ENCODE results near the gene FXR2. TPM values are rescaled to one million over a fixed set of nuclear protein-coding genes. Genes with fewer than 3 reads are reported as not detected.

FXR2 gene
- total RNA-seq, 2 donors from 2014 or later: 25.4 to 31.6 TPM

- intact Hi-C loops (cut with DNase I): loop anchor here in 1 of 2 donors (2.0 to 10.0 kb wide), 3 partner anchors 45 to 205 kb away; partner anchors contain the start of genes FGF11, KCTD11, TMEM102 and TMEM95
- no peak for DNase-seq (ENCODE audit: low spot score)
Measured at GRCh38 chr17:7559320-7560171, 55.2 kb downstream of the FXR2 start.

GRCh38 chr17:7558544-7559319 is 56.0 kb downstream of the FXR2 start, which contains the start of gene TNFSF13:
Gene TNFSF13 (plus strand): TSS chr17:7558750. CDS start chr17:7559040, 290 bp downstream.
- peak; percentile 86 for DNase-seq (ENCODE audit: low spot score)
- intact Hi-C loops (cut with DNase I): no loop called here

GRCh38 chr17:7557775-7558543 is 56.7 kb downstream of the FXR2 start:
- peak; percentile 92 for DNase-seq (ENCODE audit: low spot score)
- intact Hi-C loops (cut with DNase I): no loop called here

DNA sequence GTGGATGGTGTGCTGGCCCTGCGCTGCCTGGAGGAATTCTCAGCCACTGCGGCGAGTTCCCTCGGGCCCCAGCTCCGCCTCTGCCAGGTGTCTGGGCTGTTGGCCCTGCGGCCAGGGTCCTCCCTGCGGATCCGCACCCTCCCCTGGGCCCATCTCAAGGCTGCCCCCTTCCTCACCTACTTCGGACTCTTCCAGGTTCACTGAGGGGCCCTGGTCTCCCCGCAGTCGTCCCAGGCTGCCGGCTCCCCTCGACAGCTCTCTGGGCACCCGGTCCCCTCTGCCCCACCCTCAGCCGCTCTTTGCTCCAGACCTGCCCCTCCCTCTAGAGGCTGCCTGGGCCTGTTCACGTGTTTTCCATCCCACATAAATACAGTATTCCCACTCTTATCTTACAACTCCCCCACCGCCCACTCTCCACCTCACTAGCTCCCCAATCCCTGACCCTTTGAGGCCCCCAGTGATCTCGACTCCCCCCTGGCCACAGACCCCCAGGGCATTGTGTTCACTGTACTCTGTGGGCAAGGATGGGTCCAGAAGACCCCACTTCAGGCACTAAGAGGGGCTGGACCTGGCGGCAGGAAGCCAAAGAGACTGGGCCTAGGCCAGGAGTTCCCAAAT is 57.4 kb downstream of the FXR2 start:
- intact Hi-C loops (cut with DNase I): no loop called here
- no peak for DNase-seq (ENCODE audit: low spot score)

DNA sequence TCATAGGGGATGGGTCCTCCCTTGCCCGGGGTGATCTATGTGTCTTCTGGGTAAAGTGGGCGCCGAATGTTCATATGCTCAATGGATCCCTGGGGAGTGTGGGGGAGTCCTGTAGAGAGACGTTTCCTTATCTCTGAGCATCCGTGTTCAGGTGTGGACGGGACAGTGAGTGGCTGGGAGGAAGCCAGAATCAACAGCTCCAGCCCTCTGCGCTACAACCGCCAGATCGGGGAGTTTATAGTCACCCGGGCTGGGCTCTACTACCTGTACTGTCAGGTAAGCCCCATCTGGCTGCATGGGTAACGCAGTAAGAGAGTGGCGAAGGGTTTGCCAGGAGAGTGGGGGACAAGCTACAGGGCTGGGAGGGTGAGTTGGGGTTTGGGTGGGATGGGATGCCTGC is 58.1 kb downstream of the FXR2 start:
- intact Hi-C loops (cut with DNase I): no loop called here
- DNase-seq (ENCODE audit: low spot score): no peak

DNA sequence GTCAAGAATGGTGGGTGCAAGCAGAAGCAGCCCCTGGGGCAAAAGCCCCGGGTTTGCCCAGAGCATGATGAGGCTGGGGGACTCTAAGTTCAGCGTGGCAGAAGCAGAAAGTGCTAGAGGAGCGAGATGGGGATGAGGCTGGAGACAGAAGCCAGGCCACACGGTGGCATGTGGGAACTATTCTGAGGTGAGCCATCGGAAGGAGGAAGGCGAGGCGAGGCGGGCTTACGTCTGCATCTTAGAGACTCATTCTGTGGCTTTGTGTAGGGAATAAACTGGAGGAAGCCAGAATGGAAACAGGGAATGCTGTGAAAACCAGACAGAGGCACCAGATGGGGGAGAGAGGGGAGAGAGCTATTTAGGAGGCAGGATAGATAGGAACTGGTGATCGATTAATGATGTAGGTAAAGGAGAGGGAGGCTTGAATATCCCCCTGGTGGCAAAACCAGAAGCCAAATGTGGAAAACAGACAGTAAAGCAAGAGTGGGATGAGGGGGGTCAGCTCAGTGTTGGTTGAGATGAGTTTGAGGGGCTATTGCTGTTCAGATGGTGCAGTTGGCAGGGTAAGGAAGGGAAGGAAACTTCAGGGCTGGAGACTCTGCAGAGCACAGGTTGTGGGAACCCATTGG is 59.3 kb downstream of the FXR2 start:
- no peak for DNase-seq (ENCODE audit: low spot score)
- intact Hi-C loops (cut with DNase I): no loop called here

GRCh38 chr17:7553356-7553755 is 61.3 kb downstream of the FXR2 start:
- DNase-seq (ENCODE audit: low spot score): no peak
- intact Hi-C loops (cut with DNase I): no loop called here

DNA sequence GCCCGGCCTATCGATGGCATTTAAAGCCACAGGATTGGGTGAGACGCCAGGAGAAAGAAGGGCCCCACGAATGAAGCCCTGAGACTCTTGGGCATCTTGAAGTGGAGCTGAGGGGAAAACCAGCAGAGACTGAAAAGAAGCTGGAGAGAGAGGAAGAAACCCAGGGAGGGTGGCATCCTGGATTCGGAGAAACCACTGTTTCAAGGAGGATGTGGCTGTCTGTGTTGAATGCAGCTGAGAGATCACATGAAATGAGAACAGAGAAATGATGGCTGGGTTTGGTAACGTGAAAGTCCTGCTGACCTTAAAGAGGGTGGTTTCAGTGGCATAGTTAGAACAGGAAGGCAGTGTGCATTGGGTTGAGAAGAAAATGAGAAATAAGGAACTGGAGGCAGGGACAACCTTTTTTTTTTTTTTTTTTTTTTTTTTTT is 62.1 kb downstream of the FXR2 start:
- intact Hi-C loops (cut with DNase I): no loop called here
- no peak for DNase-seq (ENCODE audit: low spot score)

- no peak for DNase-seq (ENCODE audit: low spot score)
- intact Hi-C loops (cut with DNase I): no loop called here
Measured at GRCh38 chr17:7551396-7551795, 63.3 kb downstream of the FXR2 start.

- DNase-seq (ENCODE audit: low spot score): no peak
Measured at GRCh38 chr17:7550344-7550743, 64.4 kb downstream of the FXR2 start.

DNA sequence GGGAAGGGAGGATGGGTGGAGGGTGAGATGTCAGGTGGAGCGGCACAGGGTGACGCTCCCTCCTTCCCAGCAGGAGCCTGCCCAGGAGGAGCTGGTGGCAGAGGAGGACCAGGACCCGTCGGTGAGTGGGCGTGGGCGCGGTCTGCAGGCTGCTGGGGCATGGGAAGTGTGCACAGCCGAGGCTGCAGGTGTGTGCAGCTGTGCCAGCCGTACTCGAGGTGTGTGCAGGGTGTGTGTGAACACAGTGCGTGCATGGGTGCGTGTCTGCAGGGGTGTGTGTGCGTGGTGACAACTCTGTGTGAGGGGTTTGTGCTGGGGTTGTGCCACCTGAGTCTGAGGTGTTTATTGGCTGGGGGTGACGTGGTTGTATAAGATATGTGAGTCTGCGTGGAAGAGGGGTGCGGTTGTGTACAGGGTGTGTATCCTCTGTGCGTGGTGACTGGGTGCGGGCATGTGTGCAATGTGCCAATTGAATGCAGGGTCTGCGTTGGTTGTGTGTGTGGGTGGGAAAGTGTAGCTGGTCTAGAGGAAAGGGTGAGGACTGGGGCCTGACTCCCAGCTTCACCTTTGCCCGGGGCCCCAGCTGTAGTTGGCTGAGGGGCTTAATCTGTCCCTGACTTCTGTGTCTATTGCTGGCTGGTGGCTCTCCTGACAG is 65.2 kb downstream of the FXR2 start:
- intact Hi-C loops (cut with DNase I): no loop called here

More at GRCh38 chr17:7550344-7550743, 64.4 kb downstream of the FXR2 start:
- intact Hi-C loops (cut with DNase I): no loop called here

GRCh38 chr17:7548585-7549400 is 65.9 kb downstream of the FXR2 start, which contains the start of gene TNFSF12:
Gene TNFSF12 (plus strand): TSS chr17:7549058. CDS start chr17:7549154, 96 bp downstream.
- peak; percentile 91 for DNase-seq (ENCODE audit: low spot score)
- intact Hi-C loops (cut with DNase I): no loop called here

More for the DNA sequence above, 65.2 kb downstream of the FXR2 start:
- no peak for DNase-seq (ENCODE audit: low spot score)

DNA sequence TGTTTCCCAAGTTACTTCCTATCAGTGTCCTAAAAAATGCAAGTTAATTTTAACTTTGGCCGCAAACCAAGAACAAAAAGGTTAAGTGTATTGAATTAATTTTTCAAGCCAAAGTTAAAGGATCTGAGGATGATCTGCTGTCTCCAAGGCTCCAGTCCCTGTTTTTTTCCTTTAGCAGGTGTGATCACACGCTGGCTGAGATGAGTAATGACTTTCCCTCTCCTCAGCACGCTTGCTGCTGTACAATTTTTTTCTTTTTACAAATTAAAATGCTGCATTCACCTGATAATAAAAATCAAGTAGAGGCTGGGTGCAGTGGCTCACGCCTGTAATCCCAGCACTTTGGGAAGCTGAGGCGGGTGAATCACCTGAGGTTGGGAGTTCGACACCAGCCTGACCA is 69.8 kb downstream of the FXR2 start:
- intact Hi-C loops (cut with DNase I): loop anchor here in 1 of 2 donors (5.0 kb wide), 1 partner anchor 43 kb away; no protein-coding TSS in a partner anchor
- no peak for DNase-seq (ENCODE audit: low spot score)

All from posterior vena cava (tissue), 2 donors.